ENCODE results near the gene FAM53B.

Gene FAM53B

DNA sequence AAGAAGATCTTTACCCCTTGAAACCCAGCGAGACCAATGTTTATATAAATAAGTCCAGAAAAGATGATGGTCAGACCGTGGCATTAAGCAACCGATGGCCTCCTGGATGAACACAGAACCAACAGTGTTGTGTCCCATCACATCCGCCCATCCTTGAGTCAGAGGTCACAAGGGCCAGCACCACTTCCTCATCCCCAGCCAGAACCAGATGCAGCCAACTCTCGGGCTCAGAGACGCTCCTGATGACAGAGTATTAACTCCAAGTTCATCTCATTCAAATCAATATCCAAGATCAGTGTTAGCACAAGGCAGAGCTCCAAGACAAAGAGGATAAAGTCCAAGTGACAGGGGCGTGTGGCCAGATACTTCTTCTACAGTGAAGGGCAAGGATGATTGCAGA lies 63.5 kb downstream of the FAM53B start:
- DNase-seq (ENCODE audit: low read depth in 2 of 2, low spot score in 1 of 2), result no peak

DNA sequence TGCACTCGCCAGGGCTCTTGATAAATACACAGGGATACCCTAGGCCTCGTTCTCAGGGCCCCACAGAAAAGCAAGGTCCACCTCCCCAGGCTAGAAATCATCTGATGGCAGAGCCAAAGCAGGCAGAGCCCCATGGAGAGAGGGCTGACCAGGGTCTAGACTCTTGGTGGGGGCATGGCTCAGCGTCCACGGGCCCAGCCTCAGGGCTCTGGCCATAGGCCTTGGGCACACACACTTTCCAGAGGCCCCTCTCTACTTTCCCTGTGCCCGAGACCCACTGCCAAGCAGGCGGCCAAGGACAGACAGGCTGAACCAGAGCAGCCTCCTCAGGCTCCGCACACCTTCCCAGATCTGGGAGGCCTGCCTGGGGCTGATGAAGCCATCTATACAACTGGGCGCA lies 64.8 kb downstream of the FAM53B start:
- no peak for DNase-seq (ENCODE audit: low read depth in 2 of 2, low spot score in 1 of 2)

DNA sequence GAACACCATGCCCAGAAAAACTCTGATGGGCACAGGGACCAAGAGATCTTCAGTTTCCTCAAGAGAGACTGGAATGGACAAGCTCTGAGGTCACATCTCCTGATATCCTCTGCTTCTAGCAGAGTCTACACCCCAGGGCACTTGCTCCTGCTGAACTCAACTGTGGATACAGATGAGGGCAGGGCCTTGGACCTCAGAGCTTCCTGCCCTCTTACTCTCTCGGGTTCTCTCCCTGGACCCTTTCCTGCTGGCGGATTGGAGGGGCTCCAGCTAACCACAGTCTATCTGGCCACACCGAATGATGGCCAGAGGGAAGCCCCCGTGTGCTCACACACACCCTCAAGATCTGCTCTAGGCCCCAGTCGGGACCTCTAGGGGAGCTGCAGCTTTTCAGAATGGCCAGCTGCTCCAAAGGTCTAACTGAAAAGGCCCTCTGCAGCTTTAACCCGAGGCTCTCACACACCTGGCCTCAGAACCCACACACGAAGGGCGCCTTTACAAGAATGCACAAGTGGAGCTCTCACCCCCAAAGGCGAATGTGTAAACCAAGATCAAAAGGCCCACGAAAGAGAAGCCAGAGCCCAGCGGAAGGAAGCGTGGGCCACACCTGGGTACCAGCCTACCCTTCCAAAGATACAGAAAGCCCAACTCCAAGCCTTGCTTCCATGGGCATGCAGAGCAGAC lies 65.5 kb downstream of the FAM53B start:
- DNase-seq (ENCODE audit: low read depth in 2 of 2, low spot score in 1 of 2), result no peak

DNA sequence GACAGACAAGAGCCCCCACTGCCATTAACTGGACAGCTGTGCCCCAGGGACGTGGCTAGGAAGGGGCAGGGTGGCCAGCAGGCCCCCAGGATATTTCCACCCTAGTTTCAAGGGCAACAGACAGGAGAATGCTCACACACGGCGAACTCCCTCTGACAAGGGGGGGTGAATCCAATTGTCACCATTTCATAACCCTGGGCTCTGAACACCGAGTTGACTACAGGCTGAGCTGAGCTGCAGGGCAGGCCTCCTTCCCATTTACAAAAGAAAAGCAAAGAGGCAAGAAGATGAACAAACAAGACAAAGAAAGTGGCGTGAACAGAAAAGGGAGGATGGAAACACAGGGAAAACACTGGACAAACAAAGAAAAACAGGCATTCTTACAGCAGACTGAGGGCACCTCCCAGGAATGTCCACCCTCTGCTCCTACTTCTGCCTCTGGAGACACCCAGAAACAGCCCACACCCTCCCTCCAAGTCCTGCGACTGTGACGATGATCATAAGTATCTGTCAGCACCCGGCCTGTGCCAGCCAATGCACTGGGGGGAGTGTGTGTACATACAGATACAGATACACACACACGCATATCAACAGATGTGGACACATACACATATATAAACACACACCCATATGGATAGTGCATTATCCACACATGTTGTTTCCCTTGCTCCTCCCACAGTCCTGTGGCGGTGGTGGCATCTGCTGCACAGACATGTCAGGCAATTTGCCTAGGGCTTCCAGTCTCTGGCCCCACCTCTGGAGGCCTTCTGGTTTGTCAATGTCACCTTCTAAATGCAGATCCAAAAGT lies 66.2 kb downstream of the FAM53B start:
- no peak for DNase-seq (ENCODE audit: low read depth in 2 of 2, low spot score in 1 of 2)

GRCh38 chr10:124677293-124677699 lies 66.9 kb downstream of the FAM53B start:
- no peak for DNase-seq (ENCODE audit: low read depth in 2 of 2, low spot score in 1 of 2)

- DNase-seq (ENCODE audit: low read depth in 2 of 2, low spot score in 1 of 2), result no peak
Measured at GRCh38 chr10:124676416-124677062, 67.6 kb downstream of the FAM53B start.

DNA sequence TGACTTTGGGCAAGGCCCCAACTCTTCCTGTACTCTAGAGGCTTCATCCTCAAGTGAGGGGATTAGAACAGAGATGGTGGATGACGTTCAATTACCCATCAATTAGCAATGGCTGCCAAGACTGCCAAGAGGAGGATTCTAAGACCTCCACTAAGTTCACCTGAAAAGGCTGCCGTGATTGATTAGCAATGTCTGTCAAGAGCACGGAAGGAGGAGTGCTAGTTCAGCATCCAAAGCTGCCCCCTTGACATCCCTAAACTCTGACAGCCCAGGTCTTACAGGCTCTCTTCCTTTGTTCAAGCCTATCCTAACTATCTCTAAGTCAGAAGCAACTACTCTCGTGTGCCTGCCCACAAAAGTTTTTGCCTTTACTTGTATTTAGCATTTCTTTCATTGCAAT lies 68.4 kb downstream of the FAM53B start:
- no peak for DNase-seq (ENCODE audit: low read depth in 2 of 2, low spot score in 1 of 2)

DNA sequence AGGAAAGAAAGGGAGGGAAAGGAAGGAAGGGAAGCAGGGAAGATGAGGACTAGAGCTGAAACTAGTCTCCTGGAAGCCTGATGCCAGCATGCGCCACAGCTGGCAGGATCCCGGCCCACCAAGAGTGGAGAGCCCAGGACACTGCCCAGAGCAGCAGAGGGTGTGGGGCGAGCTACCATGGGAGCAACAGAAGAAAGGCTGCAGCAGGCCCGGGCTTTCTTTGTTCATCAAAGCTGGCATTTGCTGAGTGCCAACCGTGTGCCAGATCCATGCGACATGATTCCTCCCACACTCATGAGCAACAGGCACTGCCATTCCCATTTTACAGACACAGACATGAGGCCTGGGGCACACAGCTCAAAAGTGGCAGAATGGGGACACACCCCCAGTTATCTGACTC lies 68.9 kb downstream of the FAM53B start:
- DNase-seq (ENCODE audit: low read depth in 2 of 2, low spot score in 1 of 2), result no peak

GRCh38 chr10:124674768-124675222 lies 69.4 kb downstream of the FAM53B start:
- DNase-seq (ENCODE audit: low read depth in 2 of 2, low spot score in 1 of 2), result no peak

GRCh38 chr10:124672181-124672638 lies 72.0 kb downstream of the FAM53B start:
- DNase-seq (ENCODE audit: low read depth in 2 of 2, low spot score in 1 of 2), result no peak

DNA sequence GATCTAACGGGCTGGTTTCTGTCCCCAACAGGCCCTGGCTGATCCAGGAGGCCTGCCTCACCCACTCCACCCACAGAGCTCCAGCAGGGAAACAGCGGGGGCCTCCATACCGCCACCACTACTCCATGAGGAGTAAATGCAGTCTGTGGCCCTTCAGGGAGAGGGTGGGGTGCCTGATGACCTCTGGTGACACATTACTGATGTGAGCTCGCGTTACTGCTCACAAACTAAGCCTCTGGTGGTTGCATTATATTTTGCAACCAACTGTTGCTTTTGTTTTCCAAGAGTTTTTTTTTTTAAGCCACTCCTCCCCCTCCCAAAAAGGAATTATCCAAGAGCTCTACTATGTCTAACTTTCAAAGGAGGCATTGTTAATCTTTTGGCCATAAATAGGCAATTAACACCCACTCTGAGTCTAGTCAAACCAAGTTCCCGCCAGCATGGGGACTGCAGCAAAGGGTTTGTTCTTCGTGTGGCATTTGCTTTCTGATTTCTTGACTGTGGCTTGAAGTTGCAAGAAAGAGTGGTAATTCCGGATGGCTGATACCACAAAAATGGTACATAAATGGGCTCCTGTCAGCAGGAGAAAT lies 72.6 kb downstream of the FAM53B start:
- DNase-seq (ENCODE audit: low read depth in 2 of 2, low spot score in 1 of 2), result no peak

DNA sequence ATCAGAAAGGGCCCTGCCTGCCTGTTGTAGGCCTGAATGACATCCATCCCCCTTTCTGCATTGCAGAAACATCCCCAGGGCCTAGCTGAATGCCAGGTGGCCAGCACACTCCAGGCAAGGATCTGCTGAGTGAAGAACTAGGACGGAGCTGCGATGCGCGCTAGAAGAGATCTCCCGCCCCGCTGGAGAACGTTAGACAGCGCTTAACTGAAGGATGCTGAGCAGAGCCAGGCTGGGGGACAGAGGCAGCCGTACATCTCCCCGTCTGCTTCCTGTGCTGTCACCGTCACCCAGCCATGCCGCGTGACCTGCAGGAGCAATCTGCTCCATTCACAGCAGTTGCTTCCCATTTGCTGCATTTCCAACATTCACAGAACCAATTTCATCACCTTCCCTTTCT lies 73.3 kb downstream of the FAM53B start:
- no peak for DNase-seq (ENCODE audit: low read depth in 2 of 2, low spot score in 1 of 2)

GRCh38 chr10:124669824-124670654 lies 74.1 kb downstream of the FAM53B start:
- no peak for DNase-seq (ENCODE audit: low read depth in 2 of 2, low spot score in 1 of 2)

GRCh38 chr10:124669141-124669823 lies 74.9 kb downstream of the FAM53B start:
- no peak for DNase-seq (ENCODE audit: low read depth in 2 of 2, low spot score in 1 of 2)

DNA sequence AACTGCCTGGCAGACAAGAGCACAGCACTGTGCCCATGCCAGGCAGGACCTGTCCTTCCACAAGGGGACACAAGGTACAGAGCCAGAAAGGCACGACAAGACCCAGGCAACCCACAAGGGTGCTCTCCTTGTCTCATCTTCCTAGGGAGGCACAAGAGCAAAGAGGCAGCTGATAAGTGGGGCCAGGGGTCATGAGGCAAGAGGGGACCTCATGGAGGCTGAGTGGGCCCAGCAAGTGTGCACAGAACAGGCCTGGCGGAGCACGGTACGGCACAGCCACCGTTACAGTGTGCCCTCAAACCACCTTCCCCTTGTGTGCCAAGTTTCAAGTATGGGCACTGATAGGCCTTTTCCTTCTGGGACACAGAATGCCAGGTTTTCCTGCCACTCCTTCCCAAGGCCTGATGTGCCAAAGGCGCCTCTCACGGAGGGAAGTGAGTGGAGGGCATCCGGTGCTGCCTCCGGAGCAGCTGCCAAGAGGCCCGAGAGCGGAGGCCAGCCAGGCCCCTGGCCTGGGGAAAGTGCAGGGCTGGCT lies 75.6 kb downstream of the FAM53B start:
- no peak for DNase-seq (ENCODE audit: low read depth in 2 of 2, low spot score in 1 of 2)

DNA sequence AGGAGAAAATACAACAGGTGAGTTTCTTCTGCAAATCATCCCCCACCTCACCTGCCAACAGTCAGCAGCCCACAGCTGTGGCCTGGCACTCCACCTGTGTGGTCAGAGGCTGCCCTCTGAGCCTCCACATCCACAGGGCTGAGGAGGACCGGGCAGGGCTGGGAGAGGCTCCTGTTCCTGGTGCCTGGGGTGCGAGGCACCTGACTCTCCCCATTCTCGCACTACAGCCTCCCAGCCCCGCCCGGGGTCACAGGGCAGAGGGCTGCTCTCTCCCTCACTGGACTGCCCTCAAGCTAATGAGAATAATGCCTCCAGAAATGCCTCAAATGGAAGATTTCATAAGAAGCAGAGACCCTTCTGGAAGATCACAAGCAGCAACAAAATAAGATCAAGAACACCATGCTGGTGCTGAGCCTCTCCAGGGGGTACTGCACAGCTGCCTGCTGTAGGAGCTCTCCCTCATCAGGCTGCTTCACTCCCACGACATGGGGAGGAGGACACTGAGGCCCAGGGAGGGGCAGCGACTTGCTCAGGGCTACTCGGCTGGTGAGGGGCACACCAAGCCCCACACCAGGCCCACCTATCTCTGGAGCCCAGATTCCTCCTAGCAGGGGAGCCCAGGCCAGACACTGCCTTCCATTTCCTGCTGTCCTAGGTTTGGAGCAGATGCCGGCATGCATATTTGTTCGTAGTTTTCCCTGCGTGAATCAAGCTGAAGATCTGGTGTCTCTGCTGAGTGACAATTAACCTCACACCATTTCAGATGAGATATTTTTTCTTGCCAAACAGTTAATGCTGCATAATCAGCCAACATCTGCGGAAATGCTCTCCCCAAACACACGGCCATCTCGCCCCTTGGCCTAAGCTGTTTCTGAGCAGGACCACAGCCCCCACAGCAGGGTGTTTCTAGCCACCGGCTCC lies 76.5 kb downstream of the FAM53B start:
- DNase-seq (ENCODE audit: low read depth in 2 of 2, low spot score in 1 of 2), result no peak

DNA sequence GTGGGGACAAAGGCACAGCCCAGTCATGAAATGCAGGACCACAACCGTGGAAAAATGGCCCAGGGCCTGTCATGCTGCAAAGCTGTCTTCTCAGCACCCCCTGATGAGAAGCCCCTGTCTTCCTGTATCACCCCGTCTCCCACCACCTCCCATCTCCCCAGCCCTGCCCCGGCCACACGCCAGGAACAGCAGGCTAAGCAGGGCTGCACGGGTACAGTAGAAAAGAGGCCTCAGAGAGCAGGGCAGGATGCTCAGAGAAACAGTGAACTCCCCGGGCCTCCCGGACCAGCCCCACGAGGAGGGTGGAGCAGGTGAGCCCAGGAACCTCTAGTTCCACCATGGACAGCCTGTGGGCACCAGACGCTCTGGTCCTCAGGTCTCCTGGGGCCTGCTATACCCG lies 77.7 kb downstream of the FAM53B start:
- DNase-seq (ENCODE audit: low read depth in 2 of 2, low spot score in 1 of 2), result no peak

GRCh38 chr10:124665980-124666379 lies 78.2 kb downstream of the FAM53B start:
- DNase-seq (ENCODE audit: low read depth in 2 of 2, low spot score in 1 of 2), result no peak

GRCh38 chr10:124665558-124665957 lies 78.6 kb downstream of the FAM53B start:
- DNase-seq (ENCODE audit: low read depth in 2 of 2, low spot score in 1 of 2), result no peak

Measured in stimulated activated CD8-positive, alpha-beta memory T cell treated with anti-CD3 and anti-CD28 coated beads, Interleukin-4, amount 100 ng/mL, for 1 hour (primary cell).